GM12878 (cell line): ENCODE results near the gene NHS.

Source experiments
- CBX5 ChIP-seq: sonication (generic); IDR thresholded peaks from 2 replicates; pipeline ENCODE4 v1.6.1; 2016; ENCODE audit warnings: low read depth, moderate library complexity, mild to moderate bottlenecking, inconsistent platforms
- CTCF ChIP-seq, 3 experiments: IDR thresholded peaks in 2 of 3; conservative IDR thresholded peaks in 1 of 3; 2 replicates each; pipeline ENCODE4 v1.5.1; 2011; ENCODE audit warnings: low read depth in 3 of 3, low read length in 3 of 3, mild to moderate bottlenecking in 3 of 3, control low read depth in 2 of 3, moderate library complexity in 2 of 3, inconsistent platforms in 1 of 3, mixed read lengths in 1 of 3; ENCODE audit not compliant: control insufficient read depth in 2 of 3, insufficient read depth in 1 of 3; ENCODE audit errors: extremely low read depth in 1 of 3
- ETV6 ChIP-seq, 2 experiments: fragments of 450-650 bp in 1 of 2; IDR thresholded peaks in 1 of 2; conservative IDR thresholded peaks in 1 of 2; 2 replicates each; pipeline ENCODE4 v1.6.1; 2014; ENCODE audit warnings: antibody characterized with exemption in 1 of 2, borderline replicate concordance in 1 of 2, low read depth in 1 of 2, mild to moderate bottlenecking in 1 of 2, moderate library complexity in 1 of 2
- EZH2 ChIP-seq: IDR thresholded peaks from 2 replicates; pipeline ENCODE4 v1.6.1; 2012; ENCODE audit warnings: low read depth, mild to moderate bottlenecking, control low read depth, inconsistent platforms, low read length, borderline replicate concordance; ENCODE audit not compliant: control insufficient read depth
- FOS ChIP-seq: IDR thresholded peaks from 3 replicates; pipeline ENCODE4 v1.6.1; 2011; ENCODE audit warnings: borderline replicate concordance; ENCODE audit not compliant: insufficient read length; ENCODE audit errors: extremely low read depth
- HDAC2 ChIP-seq: fragments of 200-600 bp; sonication (generic); IDR thresholded peaks from 2 replicates; pipeline ENCODE4 v1.6.1; 2017
- MXI1 ChIP-seq: fragments of 150-350 bp; IDR thresholded peaks from 2 replicates; pipeline ENCODE4 v1.6.1; 2011; ENCODE audit warnings: low read depth, mild to moderate bottlenecking, inconsistent platforms, low read length, improper control_type of control experiment
- POLR2A ChIP-seq: IDR thresholded peaks from 2 replicates; pipeline ENCODE4 v1.6.1; 2011; ENCODE audit warnings: low read depth, mild to moderate bottlenecking, low read length
- SMC3 ChIP-seq: IDR thresholded peaks from 2 replicates; pipeline ENCODE4 v1.6.1; 2011; ENCODE audit warnings: low read length, improper control_type of control experiment, borderline replicate concordance
- SREBF2 ChIP-seq: IDR thresholded peaks from 2 replicates; pipeline ENCODE4 v1.6.1; 2012; ENCODE audit warnings: mild to moderate bottlenecking, low read length
- TCF7 ChIP-seq: IDR thresholded peaks from 2 replicates; pipeline ENCODE4 v1.6.1; 2014; ENCODE audit warnings: antibody characterized with exemption, borderline replicate concordance
- USF1 ChIP-seq: IDR thresholded peaks from 2 replicates; pipeline ENCODE4 v1.6.1; 2011; ENCODE audit warnings: borderline replicate concordance, low read depth, mild to moderate bottlenecking, moderate library complexity, mixed read lengths, low read length; ENCODE audit not compliant: insufficient read depth; ENCODE audit errors: extremely low read length
- ZNF274 ChIP-seq: IDR thresholded peaks from one replicate; pipeline ENCODE4 v1.8.0; 2011; ENCODE audit not compliant: insufficient read length, insufficient read depth

DNA sequence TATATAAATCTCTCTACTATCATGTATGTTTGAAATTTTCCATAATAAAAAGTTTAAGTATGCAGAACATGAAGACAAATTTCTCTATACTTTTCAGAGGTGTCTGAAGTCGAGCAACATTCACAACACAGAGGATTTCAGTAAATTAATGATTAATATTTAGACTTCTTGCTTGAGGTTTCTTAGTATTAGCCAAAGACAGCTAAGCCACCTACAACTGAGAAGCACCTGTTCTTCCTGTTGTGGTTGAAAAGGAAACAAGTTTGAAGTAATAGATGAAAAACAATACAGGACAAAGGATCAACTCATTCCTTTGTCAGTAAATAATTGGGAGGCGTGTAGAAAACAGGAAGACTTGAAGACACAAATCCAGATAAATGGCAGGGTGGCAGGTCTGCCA, 383.4 kb downstream of the NHS start:
- TF ChIP-seq HDAC2 (no peak), CTCF (IDR thresholded peaks at IDR 0.05 in 2 of 3, conservative IDR thresholded peaks at IDR 0.05 in 1 of 3; ENCODE audit: control insufficient read depth in 2 of 3, extremely low read depth in 1 of 3, insufficient read depth in 1 of 3, low read depth in 3 of 3, low read length in 3 of 3) (no peak), CBX5 (no peak), POLR2A (no peak), ZNF274 (no peak), SREBF2 (no peak), MXI1 (no peak), EZH2 (no peak), USF1 (no peak), SMC3 (no peak), FOS (no peak), ETV6 (conservative IDR thresholded peaks at IDR 0.05 in 1 of 2, IDR thresholded peaks at IDR 0.05 in 1 of 2; ENCODE audit: borderline replicate concordance in 1 of 2, low read depth in 1 of 2) (no peak), TCF7 (no peak)
